Measurements from ENCODE around the gene CBL. TPM values are rescaled to one million over a fixed set of nuclear protein-coding genes. Genes with fewer than 3 reads are reported as not detected.
"Not testable (repeated sequence)": the region's sequence is repeated elsewhere in the genome, so short reads cannot be mapped to it uniquely, and the experiment has no call there.

The CBL gene
- polyA plus RNA-seq, 3 donors, result 1.7 to 7.3 (median 5.8) TPM

DNA sequence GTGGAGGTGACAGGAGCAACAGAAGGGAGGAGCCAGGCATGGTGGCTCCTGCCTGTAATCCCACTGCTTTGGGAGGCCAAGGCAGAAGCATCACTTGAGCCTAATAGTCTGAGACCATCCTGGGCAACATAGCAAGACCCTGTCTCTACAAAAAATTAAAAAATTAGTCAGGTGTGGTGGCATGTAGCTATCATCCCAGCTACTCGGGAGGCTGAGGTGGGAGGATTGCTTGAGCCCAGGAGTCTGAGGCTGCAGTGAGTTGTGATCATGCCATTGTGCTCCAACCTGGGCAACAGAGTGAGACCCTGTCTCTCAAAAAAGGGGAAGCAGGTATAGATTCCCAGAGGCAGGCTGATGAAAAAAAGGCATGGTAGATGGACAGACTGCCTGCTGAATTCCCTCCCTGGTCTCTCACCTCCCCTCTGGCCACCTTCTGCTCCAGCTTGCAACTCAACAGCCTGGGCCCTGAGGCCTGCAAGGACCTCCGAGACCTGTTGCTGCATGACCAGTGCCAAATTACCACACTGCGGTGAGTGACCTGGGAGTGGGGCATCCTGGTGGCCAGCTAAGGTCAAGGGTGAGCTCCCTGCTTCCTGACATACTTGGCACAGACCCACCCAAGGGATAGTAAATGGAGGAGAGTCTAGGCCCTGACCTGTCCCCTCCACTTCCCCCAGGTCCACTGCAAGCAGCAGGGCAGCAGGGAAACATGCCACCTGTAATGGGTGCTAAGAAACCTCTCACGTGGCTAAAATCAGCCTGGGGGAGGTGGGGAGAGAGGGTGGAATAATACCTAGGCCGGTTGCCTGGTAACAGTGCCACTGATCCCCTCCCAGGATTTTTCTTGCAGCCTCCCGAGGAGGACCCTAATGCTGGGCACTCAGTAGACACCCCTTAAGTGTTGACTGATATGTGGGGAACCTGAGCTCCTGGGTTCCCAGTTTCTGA, 25.1 kb upstream of the CBL start:
- 76 to 87% (median 82%) methylated on average over 6 of the region's 6 CpGs for WGBS, 3 donors
- H3K27ac ChIP-seq (ENCODE audit: low read depth, low read length), result no peak overlapping the region

DNA sequence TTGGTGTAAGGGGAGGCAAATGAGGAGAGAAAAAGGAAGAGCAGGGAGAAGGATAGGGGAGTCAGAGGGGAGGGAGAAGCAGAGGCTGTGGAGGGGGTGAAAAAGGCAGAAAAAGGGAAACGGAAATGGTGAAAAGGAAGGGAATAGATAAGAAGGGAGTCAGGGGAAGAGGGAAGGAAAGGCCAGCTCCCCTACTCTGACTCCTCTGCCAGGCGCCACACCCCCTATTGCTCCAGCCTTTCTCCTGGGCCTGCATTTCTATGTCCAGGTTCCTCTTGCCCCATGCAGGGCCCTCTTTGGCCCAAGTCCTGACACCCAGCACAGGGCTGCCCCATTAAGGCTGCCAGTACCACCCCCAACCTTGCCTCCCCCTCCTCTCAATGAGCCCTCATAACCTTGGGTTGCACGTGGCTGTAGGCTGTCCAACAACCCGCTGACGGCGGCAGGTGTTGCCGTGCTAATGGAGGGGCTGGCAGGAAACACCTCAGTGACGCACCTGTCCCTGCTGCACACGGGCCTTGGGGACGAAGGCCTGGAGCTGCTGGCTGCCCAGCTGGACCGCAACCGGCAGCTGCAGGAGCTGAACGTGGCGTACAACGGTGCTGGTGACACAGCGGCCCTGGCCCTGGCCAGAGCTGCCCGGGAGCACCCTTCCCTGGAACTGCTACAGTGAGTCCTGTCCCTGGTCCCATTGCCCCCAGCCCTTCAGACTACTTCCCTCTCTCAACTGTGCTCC, 24.3 kb upstream of the CBL start:
- H3K27ac ChIP-seq (ENCODE audit: low read depth, low read length), result no peak overlapping the region
- 81 to 87% (median 83%) methylated on average over 15 to 17 of the region's 17 CpGs for WGBS, 3 donors

DNA sequence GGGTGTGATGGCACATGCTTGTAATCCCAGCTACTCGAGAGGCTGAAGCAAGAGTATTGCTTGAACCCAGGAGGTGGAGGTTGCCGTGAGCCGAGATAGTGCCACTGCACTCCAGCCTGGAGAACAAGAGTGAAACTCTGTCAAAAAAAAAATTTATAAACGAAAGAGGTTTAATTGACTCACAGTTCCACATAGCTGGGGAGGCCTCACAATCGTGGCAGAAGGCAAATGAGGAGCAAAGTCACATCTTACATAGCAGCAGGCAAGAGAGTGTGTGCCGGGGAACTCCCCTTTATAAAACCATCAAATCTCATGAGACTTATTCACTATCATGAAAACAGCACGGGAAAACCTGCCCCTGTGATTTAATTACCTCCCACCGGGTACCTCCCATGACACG, 21.7 kb upstream of the CBL start:
- not testable (repeated sequence) for H3K27ac ChIP-seq (ENCODE audit: low read depth, low read length)
- 85 to 88% (median 85%) methylated on average over 9 of the region's 9 CpGs for WGBS, 3 donors

DNA sequence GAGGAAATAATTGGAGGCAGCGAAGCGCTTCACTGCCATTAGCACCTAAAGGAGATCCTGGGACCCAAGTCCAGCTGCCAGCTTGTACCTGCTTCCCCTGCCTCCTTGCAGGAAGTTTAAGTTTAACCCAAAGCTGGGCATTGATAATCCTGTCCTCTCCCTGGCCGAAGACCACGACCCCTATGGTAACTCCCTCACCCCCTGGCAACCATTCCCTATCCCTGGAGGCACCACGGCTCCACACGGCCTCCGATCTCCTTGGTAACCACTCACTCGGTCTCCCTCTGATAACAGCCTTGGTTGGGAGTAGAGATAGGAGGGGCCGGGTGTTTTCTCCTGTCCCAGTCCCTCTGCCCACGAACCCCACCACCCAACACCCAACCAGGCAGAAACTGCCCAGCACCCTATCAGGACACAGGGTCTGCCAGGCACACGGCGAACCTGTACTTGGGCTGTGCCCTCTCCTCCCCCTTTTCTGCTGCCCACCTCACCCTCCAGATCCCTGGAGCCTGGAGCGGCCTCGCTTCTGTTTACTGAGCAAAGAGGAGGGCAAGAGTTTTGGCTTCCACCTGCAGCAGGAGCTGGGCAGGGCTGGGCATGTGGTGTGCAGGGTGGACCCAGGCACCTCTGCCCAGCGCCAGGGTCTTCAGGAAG, 20.0 kb upstream of the CBL start:
- 35 to 59% (median 57%) methylated on average over 15 of the region's 15 CpGs for WGBS, 3 donors
- no peak overlapping the region for H3K27ac ChIP-seq (ENCODE audit: low read depth, low read length)

DNA sequence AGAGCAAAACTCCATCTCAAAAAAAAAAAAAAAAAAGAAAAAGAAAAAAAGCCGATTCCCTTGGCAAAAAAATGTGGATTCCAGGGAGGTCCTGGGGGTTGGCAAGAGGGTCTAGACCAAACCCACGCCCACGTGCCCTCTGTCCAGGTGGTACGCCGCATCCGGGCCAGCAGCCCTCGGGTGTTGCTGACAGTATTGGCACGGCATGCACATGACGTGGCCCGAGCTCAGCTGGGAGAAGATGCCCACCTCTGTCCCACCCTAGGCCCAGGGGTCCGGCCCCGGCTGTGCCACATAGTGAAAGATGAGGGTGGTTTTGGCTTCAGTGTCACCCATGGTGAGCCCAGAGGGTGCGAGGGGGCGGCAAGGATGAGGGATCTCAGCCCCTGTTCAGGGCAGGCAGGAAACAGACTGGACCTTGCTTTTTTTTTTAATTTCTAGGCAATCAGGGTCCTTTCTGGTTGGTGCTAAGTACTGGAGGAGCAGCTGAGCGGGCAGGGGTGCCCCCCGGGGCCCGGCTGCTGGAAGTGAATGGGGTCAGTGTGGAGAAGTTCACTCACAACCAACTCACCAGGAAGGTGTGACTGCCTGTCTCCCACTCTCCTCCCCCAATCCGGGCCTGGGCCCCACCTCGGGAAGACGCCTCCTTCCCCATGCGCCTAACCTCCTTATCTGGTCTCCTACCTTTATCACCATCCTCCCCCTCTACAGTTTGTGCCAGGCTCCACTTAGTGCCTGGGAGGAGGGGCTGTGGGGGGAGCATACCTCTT, 18.8 kb upstream of the CBL start:
- WGBS, 3 donors, result 77 to 84% (median 77%) methylated on average over 21 of the region's 21 CpGs
- H3K27ac ChIP-seq (ENCODE audit: low read depth, low read length), result no peak overlapping the region

DNA sequence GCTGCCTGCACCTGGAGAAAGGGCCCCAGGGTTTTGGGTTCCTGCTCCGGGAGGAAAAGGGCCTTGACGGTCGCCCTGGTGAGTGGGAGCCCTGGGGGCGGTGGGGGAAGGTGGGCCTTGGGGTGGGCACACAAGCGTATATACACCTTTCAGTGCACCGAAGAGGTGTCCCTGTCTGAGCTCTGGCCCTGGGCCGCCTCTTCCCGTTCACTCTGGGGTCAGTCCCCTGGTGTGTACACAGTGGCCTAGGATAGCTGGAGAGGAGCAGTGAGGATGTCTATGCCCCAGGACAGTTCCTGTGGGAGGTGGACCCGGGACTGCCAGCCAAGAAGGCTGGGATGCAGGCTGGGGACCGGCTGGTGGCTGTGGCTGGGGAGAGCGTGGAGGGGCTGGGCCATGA, 18.1 kb upstream of the CBL start:
- 80 to 89% (median 81%) methylated on average over 11 of the region's 11 CpGs for WGBS, 3 donors
- no peak overlapping the region for H3K27ac ChIP-seq (ENCODE audit: low read depth, low read length)

DNA sequence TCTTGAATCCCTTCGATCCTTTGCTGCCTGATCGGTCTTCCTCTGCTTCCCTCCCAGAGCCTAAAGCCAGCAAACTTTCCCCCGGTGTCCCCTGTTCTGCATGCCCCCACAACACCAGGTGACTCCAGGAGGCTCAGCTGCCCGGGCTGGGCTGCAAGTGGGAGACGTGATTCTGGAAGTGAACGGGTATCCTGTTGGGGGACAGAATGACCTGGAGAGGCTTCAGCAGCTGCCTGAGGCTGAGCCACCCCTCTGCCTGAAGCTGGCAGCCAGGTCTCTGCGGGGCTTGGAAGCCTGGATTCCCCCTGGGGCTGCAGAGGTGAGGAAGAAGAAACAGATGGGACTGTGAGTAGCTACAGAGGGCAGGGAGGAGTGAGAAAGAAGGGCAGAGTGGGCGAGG, 17.3 kb upstream of the CBL start:
- no peak overlapping the region for H3K27ac ChIP-seq (ENCODE audit: low read depth, low read length)
- 89 to 90% (median 90%) methylated on average over 8 of the region's 8 CpGs for WGBS, 3 donors

DNA sequence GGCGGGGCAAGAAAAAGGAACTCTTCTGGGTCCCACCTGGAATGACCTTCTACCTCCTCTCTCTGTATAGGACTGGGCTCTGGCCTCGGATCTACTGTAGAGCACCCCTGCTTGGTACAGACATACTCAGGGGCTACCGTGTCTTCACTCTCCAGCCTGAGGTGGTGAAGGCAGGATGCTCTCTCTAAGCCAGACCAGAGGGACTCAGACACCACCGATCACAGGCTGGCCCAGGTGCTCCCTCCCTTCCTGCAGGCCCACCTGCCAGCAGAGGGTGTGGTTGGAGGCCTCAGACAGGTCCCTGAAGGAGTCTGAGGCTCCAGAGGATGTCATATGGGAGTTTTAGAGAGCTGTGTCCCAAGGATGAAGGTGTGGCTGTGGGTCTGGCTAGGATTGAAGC, 16.7 kb upstream of the CBL start:
- 85 to 90% (median 87%) methylated on average over 4 of the region's 4 CpGs for WGBS, 3 donors
- H3K27ac ChIP-seq (ENCODE audit: low read depth, low read length), result no peak overlapping the region

DNA sequence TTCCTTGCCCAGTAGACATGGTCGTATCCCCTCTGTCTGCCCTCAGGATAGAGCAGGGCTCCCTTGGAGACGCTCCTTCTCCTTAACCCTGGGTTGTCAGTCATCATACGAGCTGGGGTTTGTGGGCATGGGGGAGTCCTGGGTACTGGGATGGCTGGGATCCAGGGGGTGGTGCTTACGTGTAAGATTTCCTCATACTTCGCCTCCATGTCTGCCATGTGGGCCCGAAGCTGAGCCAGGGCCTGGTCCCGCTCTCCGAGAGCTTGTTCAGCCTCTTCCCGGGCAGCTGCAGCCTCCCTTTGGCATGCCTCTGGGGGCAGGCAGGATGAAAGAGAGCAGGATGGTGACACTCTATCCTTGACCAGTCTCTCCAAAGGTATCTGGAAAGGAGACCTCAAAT, 15.6 kb upstream of the CBL start:
- H3K27ac ChIP-seq (ENCODE audit: low read depth, low read length), result no peak overlapping the region
- WGBS, 3 donors, result 74 to 82% (median 79%) methylated on average over 9 of the region's 9 CpGs

DNA sequence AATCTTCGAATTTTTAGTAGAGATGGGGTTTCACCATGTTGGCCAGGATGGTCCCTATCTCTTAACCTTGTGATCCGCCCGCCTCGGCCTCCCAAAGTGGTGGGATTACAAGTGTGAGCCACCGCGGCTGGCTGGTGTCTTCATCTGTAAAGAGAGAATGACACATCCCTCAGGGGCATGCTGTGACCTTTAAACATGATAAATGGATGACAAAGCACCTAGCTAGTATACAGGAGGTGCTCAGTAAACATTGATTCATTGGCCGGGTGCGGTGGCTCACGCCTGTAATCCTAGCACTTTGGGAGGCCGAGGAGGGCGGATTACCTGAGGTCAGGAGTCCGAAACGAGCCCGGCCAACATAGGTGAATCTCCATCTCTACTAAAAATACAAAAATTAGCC, 14.9 kb upstream of the CBL start:
- WGBS, 3 donors, result 89 to 91% (median 89%) methylated on average over 14 of the region's 14 CpGs
- not testable (repeated sequence) for H3K27ac ChIP-seq (ENCODE audit: low read depth, low read length)

DNA sequence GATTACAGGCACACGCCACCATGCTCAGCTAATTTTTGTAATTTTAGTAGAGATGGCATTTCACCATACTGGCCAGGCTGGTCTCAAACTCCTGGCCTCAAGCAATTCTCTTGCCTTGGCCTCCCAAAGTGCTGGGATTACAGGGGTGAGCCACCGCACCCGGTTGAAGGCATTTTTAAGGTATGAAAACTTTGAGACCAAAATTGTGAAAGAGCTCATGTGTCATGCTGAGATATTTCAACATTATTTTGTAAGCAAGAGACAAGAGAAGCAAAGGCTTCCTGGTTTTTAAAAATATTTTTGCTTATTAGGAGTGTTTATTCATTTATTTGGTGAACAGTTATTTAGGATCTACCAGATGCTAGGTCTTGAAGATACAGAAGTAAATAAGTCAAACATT, 14.0 kb upstream of the CBL start:
- 68 to 97% (median 76%) methylated on average over 3 of the region's 3 CpGs for WGBS, 3 donors
- no peak overlapping the region for H3K27ac ChIP-seq (ENCODE audit: low read depth, low read length)

DNA sequence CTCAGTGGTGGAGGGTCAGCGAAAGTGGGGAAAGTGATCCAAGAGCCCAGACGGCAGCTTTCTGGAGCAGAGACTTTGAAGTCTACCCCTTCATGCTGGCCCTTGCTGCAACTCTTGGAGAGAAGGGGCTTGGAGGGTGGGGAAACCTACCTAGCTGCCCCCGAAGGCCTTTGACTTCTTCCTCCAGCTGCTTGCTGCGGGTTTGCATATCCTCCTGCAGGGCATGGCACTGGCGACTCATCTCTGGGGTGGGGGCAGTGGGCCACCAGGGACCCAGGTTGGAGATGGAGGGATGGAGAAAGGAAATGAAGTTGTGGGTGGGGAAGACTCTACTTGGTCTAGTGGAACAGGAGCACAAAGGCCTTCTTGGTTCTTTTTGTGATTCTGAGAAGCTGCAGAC, 13.1 kb upstream of the CBL start:
- 84 to 93% (median 85%) methylated on average over 5 of the region's 5 CpGs for WGBS, 3 donors
- H3K27ac ChIP-seq (ENCODE audit: low read depth, low read length), result no peak overlapping the region

DNA sequence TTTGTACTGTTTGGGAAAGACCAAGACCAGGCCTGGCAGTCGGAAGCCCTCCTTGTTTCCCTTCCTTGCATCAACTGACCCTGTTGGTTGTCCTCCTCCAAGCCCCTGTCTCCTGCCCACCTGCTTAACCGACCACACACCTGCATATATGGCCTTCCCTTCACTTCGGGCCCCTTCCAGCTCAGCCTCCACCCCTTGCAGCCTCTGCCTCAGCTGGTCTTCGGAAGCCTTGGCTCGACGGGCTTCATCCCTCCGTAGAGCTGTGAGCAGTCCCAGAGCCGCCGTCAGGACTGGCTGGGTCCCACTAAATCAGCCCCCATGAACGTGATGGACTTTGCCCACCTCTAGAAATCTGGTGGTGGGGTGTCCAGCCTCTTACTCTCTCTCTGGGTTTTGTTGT, 12.5 kb upstream of the CBL start:
- no peak overlapping the region for H3K27ac ChIP-seq (ENCODE audit: low read depth, low read length)
- 86 to 90% (median 87%) methylated on average over 10 of the region's 10 CpGs for WGBS, 3 donors

DNA sequence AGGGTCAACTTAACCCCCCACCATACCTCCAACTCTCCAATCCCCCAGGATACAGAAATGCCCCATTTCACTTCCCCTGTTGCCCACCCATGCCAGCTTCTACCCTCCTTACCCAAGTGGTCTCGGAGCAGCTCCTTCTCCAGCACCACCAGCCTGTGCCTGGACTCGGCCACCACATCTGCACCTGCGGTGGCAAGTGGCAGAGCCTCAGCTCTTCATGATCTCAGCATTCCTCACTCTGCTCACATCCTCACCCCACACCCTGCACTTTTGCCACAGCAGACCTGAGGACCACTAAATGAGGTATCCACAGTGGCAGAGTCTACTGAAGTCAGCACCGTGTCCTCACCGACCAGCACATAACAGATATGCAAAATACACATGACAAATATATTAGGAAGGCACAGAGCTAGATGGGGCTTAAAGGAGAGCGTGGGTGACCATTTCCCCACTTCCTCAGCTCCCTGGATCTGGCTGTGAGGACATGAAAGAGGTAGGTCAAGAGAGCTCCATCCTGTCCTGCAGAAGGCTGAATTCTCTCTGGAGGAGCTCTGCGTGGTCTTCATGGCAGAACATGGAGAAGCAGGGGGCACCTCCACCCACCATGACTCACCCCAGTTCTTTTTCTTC, 11.2 kb upstream of the CBL start:
- 70 to 79% (median 78%) methylated on average over 6 to 7 of the region's 7 CpGs for WGBS, 3 donors
- H3K27ac ChIP-seq (ENCODE audit: low read depth, low read length), result no peak overlapping the region

DNA sequence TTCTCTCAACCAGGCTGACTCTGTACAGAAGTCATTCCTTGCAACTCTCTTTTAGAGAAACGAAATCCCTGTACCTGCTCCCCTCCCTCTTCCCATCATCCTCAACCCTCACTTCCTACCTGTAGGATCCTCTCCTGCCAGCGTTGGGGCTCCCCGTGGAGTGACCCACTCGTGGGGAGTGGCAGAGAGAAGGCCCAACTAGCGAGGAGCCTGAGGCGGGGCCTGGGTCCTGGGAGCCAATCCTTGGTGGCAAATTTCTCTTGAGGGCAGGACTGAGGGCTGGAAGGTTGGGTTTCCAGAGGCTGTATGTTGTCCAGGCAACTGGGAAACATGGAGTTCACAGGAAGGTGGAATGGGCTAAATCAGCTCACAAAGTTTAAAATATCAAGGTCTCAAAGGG, 10.5 kb upstream of the CBL start:
- H3K27ac ChIP-seq (ENCODE audit: low read depth, low read length), result no peak overlapping the region
- WGBS, 3 donors, result 37 to 40% (median 39%) methylated on average over 6 of the region's 6 CpGs

DNA sequence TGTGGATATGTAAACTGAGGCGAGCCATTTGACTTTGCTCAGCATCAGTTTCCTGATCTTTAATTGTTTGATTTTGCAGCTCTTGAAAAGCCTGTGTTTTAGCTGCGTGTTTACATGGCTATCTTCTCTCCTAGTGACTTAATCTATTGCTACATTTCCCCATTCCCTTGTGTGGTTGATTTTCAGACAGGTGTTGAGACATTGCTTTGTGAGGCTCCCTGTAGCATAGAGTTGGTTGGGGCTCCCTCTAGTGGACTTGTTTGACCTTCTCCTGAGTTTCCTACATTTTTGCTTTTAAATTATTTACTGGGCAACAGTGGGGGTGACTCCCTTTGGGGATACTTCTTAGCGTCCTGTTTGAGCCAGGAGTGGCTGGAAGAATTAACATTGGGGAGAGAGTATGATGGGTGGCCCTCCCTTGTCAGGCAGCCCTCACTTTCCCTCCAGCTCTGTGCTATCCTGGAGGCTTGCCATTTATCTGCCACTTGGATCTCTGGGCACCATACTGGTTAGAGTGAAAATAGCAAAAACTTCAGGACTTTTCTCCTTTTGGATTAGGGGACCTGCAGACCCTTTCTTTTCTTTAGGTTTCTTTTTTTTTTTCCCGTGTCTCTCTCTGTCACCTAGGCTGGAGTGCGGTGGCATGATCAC, 9.2 kb upstream of the CBL start:
- 37 to 39% (median 38%) methylated on average over 5 of the region's 5 CpGs for WGBS, 3 donors
- no peak overlapping the region for H3K27ac ChIP-seq (ENCODE audit: low read depth, low read length)

DNA sequence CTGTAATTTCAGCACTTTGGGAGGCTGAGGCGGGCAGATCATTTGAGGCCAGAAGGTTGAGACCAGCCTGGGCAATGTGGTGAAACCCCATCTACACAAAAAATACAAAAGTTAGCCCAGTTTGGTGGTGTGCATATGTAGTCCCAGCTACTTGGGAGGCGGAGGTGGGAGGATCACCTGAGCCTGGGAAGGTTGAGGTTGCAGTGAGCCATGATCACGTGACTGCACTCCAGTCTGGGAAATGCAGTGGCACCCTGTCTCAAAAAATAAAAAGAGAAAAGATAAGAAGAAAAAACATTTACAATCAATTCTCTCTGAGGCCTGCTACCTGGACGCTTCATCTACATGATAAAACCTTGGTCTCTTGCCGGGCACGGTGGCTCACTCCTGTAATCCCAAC, 7.2 kb upstream of the CBL start:
- WGBS, 3 donors, result 61 to 93% (median 85%) methylated on average over 6 of the region's 6 CpGs
- H3K27ac ChIP-seq (ENCODE audit: low read depth, low read length), result no peak overlapping the region

DNA sequence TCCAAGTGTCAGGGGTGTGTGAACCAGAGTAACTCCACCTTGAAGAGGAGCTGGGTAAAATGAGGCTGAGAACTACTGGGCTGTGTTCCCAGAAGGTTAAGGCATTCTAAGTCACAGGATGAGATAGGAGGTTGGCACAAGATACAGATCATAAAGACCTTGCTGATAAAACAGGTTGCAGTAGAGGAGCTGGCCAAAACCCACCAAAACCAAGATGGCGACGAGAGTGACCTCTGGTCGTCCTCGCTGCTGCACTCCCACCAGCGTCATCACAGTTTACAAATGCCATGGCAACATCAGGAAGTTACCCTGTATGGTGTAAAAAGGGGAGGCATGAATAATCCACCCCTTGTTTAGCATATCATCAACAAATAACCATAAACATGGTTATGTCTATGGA, 4.9 kb upstream of the CBL start:
- WGBS, 3 donors, result 82 to 90% (median 87%) methylated on average over 5 of the region's 5 CpGs
- H3K27ac ChIP-seq (ENCODE audit: low read depth, low read length), result not testable (repeated sequence)
